Activated T-cell treated with anti-CD3 and anti-CD28 coated beads for 4 hours (primary cell): ENCODE results near the gene RALGAPA2.

Source experiments
- DNase-seq: peaks from one replicate; pipeline ENCODE4 v3.0.0-alpha.2; 2020

Gene RALGAPA2

GRCh38 chr20:20528861-20529260, 183.6 kb downstream of the RALGAPA2 start:
- DNase-seq, result no peak

- DNase-seq, result no peak
Measured at GRCh38 chr20:20527661-20528060, 184.8 kb downstream of the RALGAPA2 start.

- DNase-seq, result no peak
Measured at GRCh38 chr20:20525756-20526155, 186.7 kb downstream of the RALGAPA2 start.

- no peak for DNase-seq
Measured at GRCh38 chr20:20525214-20525613, 187.2 kb downstream of the RALGAPA2 start.

- DNase-seq, result no peak
Measured at GRCh38 chr20:20524756-20525155, 187.7 kb downstream of the RALGAPA2 start.

GRCh38 chr20:20521736-20522135, 190.7 kb downstream of the RALGAPA2 start:
- no peak for DNase-seq

- DNase-seq, result no peak
Measured at GRCh38 chr20:20520776-20521175, 191.7 kb downstream of the RALGAPA2 start.

GRCh38 chr20:20519269-20519668, 193.2 kb downstream of the RALGAPA2 start:
- DNase-seq, result no peak

GRCh38 chr20:20518263-20518662, 194.2 kb downstream of the RALGAPA2 start:
- no peak for DNase-seq

GRCh38 chr20:20517296-20517695, 195.1 kb downstream of the RALGAPA2 start:
- no peak for DNase-seq

- no peak for DNase-seq
Measured at GRCh38 chr20:20513720-20514119, 198.7 kb downstream of the RALGAPA2 start.

GRCh38 chr20:20505554-20505953, 206.9 kb downstream of the RALGAPA2 start:
- DNase-seq, result no peak

- no peak for DNase-seq
Measured at GRCh38 chr20:20503777-20504530, 208.5 kb downstream of the RALGAPA2 start.

GRCh38 chr20:20501128-20501527, 211.3 kb downstream of the RALGAPA2 start:
- no peak for DNase-seq

- no peak for DNase-seq
Measured at GRCh38 chr20:20500312-20500711, 212.1 kb downstream of the RALGAPA2 start.

GRCh38 chr20:20499439-20499838, 213.0 kb downstream of the RALGAPA2 start:
- no peak for DNase-seq

- no peak for DNase-seq
Measured at GRCh38 chr20:20498076-20498861, 214.2 kb downstream of the RALGAPA2 start.

GRCh38 chr20:20497242-20497978, 215.0 kb downstream of the RALGAPA2 start:
- no peak for DNase-seq

- DNase-seq, result no peak
Measured at GRCh38 chr20:20495729-20496503, 216.5 kb downstream of the RALGAPA2 start.

- DNase-seq, result no peak
Measured at GRCh38 chr20:20493701-20494100, 218.7 kb downstream of the RALGAPA2 start.

GRCh38 chr20:20492521-20493332, 219.7 kb downstream of the RALGAPA2 start:
- no peak for DNase-seq

GRCh38 chr20:20491784-20492264, 220.6 kb downstream of the RALGAPA2 start:
- no peak for DNase-seq
